Measurements from ENCODE around the gene DHRS7B. TPM values are rescaled to one million over a fixed set of nuclear protein-coding genes. Genes with fewer than 3 reads are reported as not detected.

The DHRS7B gene
- total RNA-seq, 1 experiment from 2014 or later: 9.4 TPM

GRCh38 chr17:21162394-21162775 is 35.6 kb downstream of the DHRS7B start:
- no peak for TF ChIP-seq SIN3A (IDR thresholded peaks at IDR 0.05; ENCODE audit: borderline replicate concordance, insufficient read depth, low read depth, low read length)
- TF ChIP-seq POLR2AphosphoS5 (IDR thresholded peaks at IDR 0.05; ENCODE audit: low read depth, low read length): no peak
- TF ChIP-seq, protein P1, sequence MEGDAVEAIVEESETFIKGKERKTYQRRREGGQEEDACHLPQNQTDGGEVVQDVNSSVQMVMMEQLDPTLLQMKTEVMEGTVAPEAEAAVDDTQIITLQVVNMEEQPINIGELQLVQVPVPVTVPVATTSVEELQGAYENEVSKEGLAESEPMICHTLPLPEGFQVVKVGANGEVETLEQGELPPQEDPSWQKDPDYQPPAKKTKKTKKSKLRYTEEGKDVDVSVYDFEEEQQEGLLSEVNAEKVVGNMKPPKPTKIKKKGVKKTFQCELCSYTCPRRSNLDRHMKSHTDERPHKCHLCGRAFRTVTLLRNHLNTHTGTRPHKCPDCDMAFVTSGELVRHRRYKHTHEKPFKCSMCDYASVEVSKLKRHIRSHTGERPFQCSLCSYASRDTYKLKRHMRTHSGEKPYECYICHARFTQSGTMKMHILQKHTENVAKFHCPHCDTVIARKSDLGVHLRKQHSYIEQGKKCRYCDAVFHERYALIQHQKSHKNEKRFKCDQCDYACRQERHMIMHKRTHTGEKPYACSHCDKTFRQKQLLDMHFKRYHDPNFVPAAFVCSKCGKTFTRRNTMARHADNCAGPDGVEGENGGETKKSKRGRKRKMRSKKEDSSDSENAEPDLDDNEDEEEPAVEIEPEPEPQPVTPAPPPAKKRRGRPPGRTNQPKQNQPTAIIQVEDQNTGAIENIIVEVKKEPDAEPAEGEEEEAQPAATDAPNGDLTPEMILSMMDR (IDR thresholded peaks at IDR 0.05): no peak
- no peak for TF ChIP-seq REST (IDR thresholded peaks at IDR 0.05; ENCODE audit: insufficient read depth in 1 of 2, low read depth in 2 of 2, low read length in 1 of 2)
- no peak for TF ChIP-seq TCF7L2 (IDR thresholded peaks at IDR 0.05; ENCODE audit: low read depth, low read length)
- DNase-seq (ENCODE audit: low read depth, low spot score): no peak
- H3K4me3 ChIP-seq (ENCODE audit: low read depth in 2 of 2, low read length in 2 of 2): no peak overlapping the region
- H3K4me1 ChIP-seq (ENCODE audit: control insufficient read depth, insufficient read depth, low read length): no peaks in the 10 kb centered on the region; the same call in 1 of the 2 replicates
- no peaks in the 10 kb centered on the region for H3K36me3 ChIP-seq (ENCODE audit: control insufficient read depth, insufficient read depth, low read length)
- H3K27me3 ChIP-seq (ENCODE audit: control insufficient read depth, insufficient read depth, low read length): no peaks in the 10 kb centered on the region
- intact Hi-C loops (cut with micrococcal nuclease; ENCODE audit: unreplicated experiment): no loop called here
- CTCF ChIA-PET: no interaction called here
- POLR2A ChIA-PET: no interaction called here
- ATAC-seq: no peak
- H3K9me3 ChIP-seq (ENCODE audit: control insufficient read depth, insufficient read depth, low read depth, low read length): no peaks in the 10 kb centered on the region
- no TSS peak for BruUV-seq (replicated peaks)
- in situ Hi-C loops (cut with HindIII; ENCODE audit: low pct_unique_long_range_greater_than_20kb, low sequenced_read_pairs): no loop called here
- no peak overlapping the region for H3K27ac ChIP-seq (ENCODE audit: low read length)

GRCh38 chr17:21163101-21163500 is 36.3 kb downstream of the DHRS7B start:
- CTCF ChIA-PET: no interaction called here
- POLR2A ChIA-PET: no interaction called here
- in situ Hi-C loops (cut with HindIII; ENCODE audit: low pct_unique_long_range_greater_than_20kb, low sequenced_read_pairs): no loop called here

DNA sequence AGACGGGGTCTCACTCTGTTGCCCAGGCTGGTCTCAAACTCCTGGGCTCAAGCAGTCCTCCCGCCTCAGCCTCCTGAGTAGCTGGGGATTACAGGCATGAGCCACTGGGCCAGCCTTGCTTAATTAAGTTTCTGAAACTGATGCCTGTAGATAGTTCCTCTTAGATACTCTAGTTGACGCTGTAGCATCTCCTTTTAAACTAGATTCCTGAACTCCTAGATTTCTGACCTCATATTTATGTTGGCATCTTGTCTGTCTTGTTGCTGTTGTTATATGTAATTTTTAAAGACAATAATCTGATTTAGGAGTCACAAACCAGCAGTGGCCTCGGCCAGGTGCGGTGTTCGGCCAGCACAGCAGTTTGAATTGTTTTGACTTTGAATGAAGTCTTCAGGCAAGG is 37.5 kb downstream of the DHRS7B start:
- POLR2A ChIA-PET: no interaction called here
- BruUV-seq (replicated peaks): no TSS peak
- CTCF ChIA-PET: no interaction called here

More at GRCh38 chr17:21163101-21163500, 36.3 kb downstream of the DHRS7B start:
- no peaks in the 10 kb centered on the region for H3K36me3 ChIP-seq (ENCODE audit: control insufficient read depth, insufficient read depth, low read length)
- no peak overlapping the region for H3K27ac ChIP-seq (ENCODE audit: low read length)
- TF ChIP-seq TCF7L2 (IDR thresholded peaks at IDR 0.05; ENCODE audit: low read depth, low read length) (no peak), POLR2AphosphoS5 (IDR thresholded peaks at IDR 0.05; ENCODE audit: low read depth, low read length) (no peak)
- no peaks in the 10 kb centered on the region for H3K27me3 ChIP-seq (ENCODE audit: control insufficient read depth, insufficient read depth, low read length)
- no peaks in the 10 kb centered on the region for H3K9me3 ChIP-seq (ENCODE audit: control insufficient read depth, insufficient read depth, low read depth, low read length)
- intact Hi-C loops (cut with micrococcal nuclease; ENCODE audit: unreplicated experiment): no loop called here
- H3K4me1 ChIP-seq (ENCODE audit: control insufficient read depth, insufficient read depth, low read length): no peaks in the 10 kb centered on the region; the same call in 1 of the 2 replicates
- no peak overlapping the region for H3K4me3 ChIP-seq (ENCODE audit: low read depth in 2 of 2, low read length in 2 of 2)
- BruUV-seq (replicated peaks): no TSS peak
- no peak for ATAC-seq
- no peak for DNase-seq (ENCODE audit: low read depth, low spot score)

More for the DNA sequence above, 37.5 kb downstream of the DHRS7B start:
- Histone ChIP-seq H3K4me1 (ENCODE audit: control insufficient read depth, insufficient read depth, low read length) (no peaks in the 10 kb centered on the region; the same call in 1 of the 2 replicates), H3K27me3 (ENCODE audit: control insufficient read depth, insufficient read depth, low read length) (no peaks in the 10 kb centered on the region), H3K36me3 (ENCODE audit: control insufficient read depth, insufficient read depth, low read length) (no peaks in the 10 kb centered on the region), H3K27ac (ENCODE audit: low read length) (no peak overlapping the region), H3K4me3 (ENCODE audit: low read depth in 2 of 2, low read length in 2 of 2) (no peak overlapping the region), H3K9me3 (ENCODE audit: control insufficient read depth, insufficient read depth, low read depth, low read length) (no peaks in the 10 kb centered on the region)
- in situ Hi-C loops (cut with HindIII; ENCODE audit: low pct_unique_long_range_greater_than_20kb, low sequenced_read_pairs): no loop called here
- TF ChIP-seq REST (IDR thresholded peaks at IDR 0.05; ENCODE audit: insufficient read depth in 1 of 2, low read depth in 2 of 2, low read length in 1 of 2) (no peak), POLR2AphosphoS5 (IDR thresholded peaks at IDR 0.05; ENCODE audit: low read depth, low read length) (no peak), TCF7L2 (IDR thresholded peaks at IDR 0.05; ENCODE audit: low read depth, low read length) (no peak), SIN3A (IDR thresholded peaks at IDR 0.05; ENCODE audit: borderline replicate concordance, insufficient read depth, low read depth, low read length) (no peak)
- TF ChIP-seq, protein P1 (IDR thresholded peaks at IDR 0.05): no peak
- ATAC-seq (no peak), DNase-seq (ENCODE audit: low read depth, low spot score) (no peak)
- intact Hi-C loops (cut with micrococcal nuclease; ENCODE audit: unreplicated experiment): no loop called here

Measured in Panc1 (cell line).